ENCODE results near the gene NAA10. TPM values are rescaled to one million over a fixed set of nuclear protein-coding genes. Genes with fewer than 3 reads are reported as not detected.

NAA10 gene
- polyA plus RNA-seq, 2 of the 4 experiments (the other 2 are of a cell fraction), result 63.5 to 230 TPM

- ChIA-PET POLR2A (no interaction called here), CTCF (interaction anchor here (1.9 kb wide), 1 partner anchor 48 kb away, joined by 5 read pairs; no protein-coding TSS in a partner anchor)
- WGBS (ENCODE audit: missing lambda C conversion rate), result 57% methylated on average over 5 of the region's 12 CpGs
- DNase-seq (ENCODE audit: low read depth in 1 of 2, low spot score in 1 of 2) (no peak), FAIRE-seq (no peak), ATAC-seq (no peak)
- TF ChIP-seq, protein P1, sequence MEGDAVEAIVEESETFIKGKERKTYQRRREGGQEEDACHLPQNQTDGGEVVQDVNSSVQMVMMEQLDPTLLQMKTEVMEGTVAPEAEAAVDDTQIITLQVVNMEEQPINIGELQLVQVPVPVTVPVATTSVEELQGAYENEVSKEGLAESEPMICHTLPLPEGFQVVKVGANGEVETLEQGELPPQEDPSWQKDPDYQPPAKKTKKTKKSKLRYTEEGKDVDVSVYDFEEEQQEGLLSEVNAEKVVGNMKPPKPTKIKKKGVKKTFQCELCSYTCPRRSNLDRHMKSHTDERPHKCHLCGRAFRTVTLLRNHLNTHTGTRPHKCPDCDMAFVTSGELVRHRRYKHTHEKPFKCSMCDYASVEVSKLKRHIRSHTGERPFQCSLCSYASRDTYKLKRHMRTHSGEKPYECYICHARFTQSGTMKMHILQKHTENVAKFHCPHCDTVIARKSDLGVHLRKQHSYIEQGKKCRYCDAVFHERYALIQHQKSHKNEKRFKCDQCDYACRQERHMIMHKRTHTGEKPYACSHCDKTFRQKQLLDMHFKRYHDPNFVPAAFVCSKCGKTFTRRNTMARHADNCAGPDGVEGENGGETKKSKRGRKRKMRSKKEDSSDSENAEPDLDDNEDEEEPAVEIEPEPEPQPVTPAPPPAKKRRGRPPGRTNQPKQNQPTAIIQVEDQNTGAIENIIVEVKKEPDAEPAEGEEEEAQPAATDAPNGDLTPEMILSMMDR (IDR thresholded peaks at IDR 0.05), result no peak
- TF ChIP-seq FOXS1 (CRISPR knock-in tag; IDR thresholded peaks at IDR 0.05) (no peak), EHF (CRISPR knock-in tag; IDR thresholded peaks at IDR 0.05) (no peak), KDM5A (IDR thresholded peaks at IDR 0.05) (no peak), BHLHE40 (IDR thresholded peaks at IDR 0.05; ENCODE audit: low read depth, low read length) (no peak), USF2 (IDR thresholded peaks at IDR 0.05) (no peak), POLR2A (IDR thresholded peaks at IDR 0.05; ENCODE audit: low read length) (no peak), KDM1A (IDR thresholded peaks at IDR 0.05; ENCODE audit: low read depth) (no peak), TP53 (CRISPR knock-in tag; IDR thresholded peaks at IDR 0.05) (no peak), NPAS2 (CRISPR knock-in tag; IDR thresholded peaks at IDR 0.05; ENCODE audit: borderline replicate concordance) (no peak), ZSCAN20 (CRISPR knock-in tag; IDR thresholded peaks at IDR 0.05) (no peak), GATA3 (IDR thresholded peaks at IDR 0.05; ENCODE audit: borderline replicate concordance) (no peak), EHMT2 (IDR thresholded peaks at IDR 0.05; ENCODE audit: low read depth) (no peak), RCOR1 (IDR thresholded peaks at IDR 0.05; ENCODE audit: low read depth, low read length) (no peak)
- H3K9me3 ChIP-seq, result no peaks in the 10 kb centered on the region
- H3K27ac ChIP-seq, result no peak overlapping the region
- no peak overlapping the region for H3K4me2 ChIP-seq
- H3K4me3 ChIP-seq, result no peak overlapping the region
- H3K4me1 ChIP-seq, result peaks cover 10% of the 10 kb centered on the region
Observed at GRCh38 chrX:153879741-153880439, 54.9 kb downstream of the NAA10 start.

Small RNAs within 50 kb of the gene (small RNA-seq; reads per million reads assigned to genes)
- gene MIR3202-1, result 0 reads per million in 6 experiments

Other genes with a start within 250 kb of the NAA10 start
- 2.0 and 3.4 TPM in 2 replicates for gene SLC6A8, start 247.1 kb downstream of the NAA10 start, polyA plus RNA-seq (2011; rRNA removed)
- 5.7 to 6.9 TPM (median 6.1 TPM) in 3 replicates for gene SLC6A8, start 247.1 kb downstream of the NAA10 start, polyA plus RNA-seq (2017; fragmentation: RNase III; extraction: RNeasy Plus Mini Kit Qiagen cat#74134 plus additional on column Dnase treatment)
- gene BCAP31, start 210.7 kb downstream of the NAA10 start, polyA plus RNA-seq (2011; rRNA removed), result 217 and 257 TPM in 2 replicates
- gene BCAP31, start 210.7 kb downstream of the NAA10 start, polyA plus RNA-seq (2017; fragmentation: RNase III; extraction: RNeasy Plus Mini Kit Qiagen cat#74134 plus additional on column Dnase treatment), result 335 to 351 TPM (median 349 TPM) in 3 replicates
- 1.7 and 1.8 TPM in 2 replicates for gene ABCD1, start 210.2 kb downstream of the NAA10 start, polyA plus RNA-seq (2011; rRNA removed)
- gene ABCD1, start 210.2 kb downstream of the NAA10 start, polyA plus RNA-seq (2017; fragmentation: RNase III; extraction: RNeasy Plus Mini Kit Qiagen cat#74134 plus additional on column Dnase treatment), result 3.3 to 5.1 TPM (median 3.8 TPM) in 3 replicates
- 1.1 and 1.2 TPM in 2 replicates for gene PLXNB3, start 170.8 kb downstream of the NAA10 start, polyA plus RNA-seq (2011; rRNA removed)
- 2.5 to 3.9 TPM (median 3.1 TPM) in 3 replicates for gene PLXNB3, start 170.8 kb downstream of the NAA10 start, polyA plus RNA-seq (2017; fragmentation: RNase III; extraction: RNeasy Plus Mini Kit Qiagen cat#74134 plus additional on column Dnase treatment)
- gene SRPK3, start 154.0 kb downstream of the NAA10 start, polyA plus RNA-seq (2011; rRNA removed), result not detected in 2 replicates
- 0.03 to 0.08 TPM (median 0.05 TPM) in 3 replicates for gene SRPK3, start 154.0 kb downstream of the NAA10 start, polyA plus RNA-seq (2017; fragmentation: RNase III; extraction: RNeasy Plus Mini Kit Qiagen cat#74134 plus additional on column Dnase treatment)
- gene IDH3G, start 140.7 kb downstream of the NAA10 start, polyA plus RNA-seq (2011; rRNA removed), result 45.6 and 50.7 TPM in 2 replicates
- gene IDH3G, start 140.7 kb downstream of the NAA10 start, polyA plus RNA-seq (2017; fragmentation: RNase III; extraction: RNeasy Plus Mini Kit Qiagen cat#74134 plus additional on column Dnase treatment), result 58.5 to 60.3 TPM (median 59.9 TPM) in 3 replicates
- 212 and 293 TPM in 2 replicates for gene SSR4, start 140.4 kb downstream of the NAA10 start, polyA plus RNA-seq (2011; rRNA removed)
- 347 to 354 TPM (median 352 TPM) in 3 replicates for gene SSR4, start 140.4 kb downstream of the NAA10 start, polyA plus RNA-seq (2017; fragmentation: RNase III; extraction: RNeasy Plus Mini Kit Qiagen cat#74134 plus additional on column Dnase treatment)
- gene PDZD4, start 104.5 kb downstream of the NAA10 start, polyA plus RNA-seq (2011; rRNA removed), result 1.2 and 1.3 TPM in 2 replicates
- gene PDZD4, start 104.5 kb downstream of the NAA10 start, polyA plus RNA-seq (2017; fragmentation: RNase III; extraction: RNeasy Plus Mini Kit Qiagen cat#74134 plus additional on column Dnase treatment), result 2.3 to 3.0 TPM (median 2.4 TPM) in 3 replicates
- 1.9 and 3.1 TPM in 2 replicates for gene L1CAM, start 48.9 kb downstream of the NAA10 start, polyA plus RNA-seq (2011; rRNA removed)
- 12.8 to 14.2 TPM (median 13.3 TPM) in 3 replicates for gene L1CAM, start 48.9 kb downstream of the NAA10 start, polyA plus RNA-seq (2017; fragmentation: RNase III; extraction: RNeasy Plus Mini Kit Qiagen cat#74134 plus additional on column Dnase treatment)
- not detected in 2 replicates for gene AVPR2, start 30.4 kb downstream of the NAA10 start, polyA plus RNA-seq (2011; rRNA removed)
- gene AVPR2, start 30.4 kb downstream of the NAA10 start, polyA plus RNA-seq (2017; fragmentation: RNase III; extraction: RNeasy Plus Mini Kit Qiagen cat#74134 plus additional on column Dnase treatment), result 0.05 TPM in 1 of 3 replicates, not detected in the others
- 0.78 and 0.95 TPM in 2 replicates for gene ARHGAP4, start 8.8 kb downstream of the NAA10 start, polyA plus RNA-seq (2011; rRNA removed)
- 0.98 to 2.3 TPM (median 1.1 TPM) in 3 replicates for gene ARHGAP4, start 8.8 kb downstream of the NAA10 start, polyA plus RNA-seq (2017; fragmentation: RNase III; extraction: RNeasy Plus Mini Kit Qiagen cat#74134 plus additional on column Dnase treatment)
- gene RENBP, start 9.6 kb upstream of the NAA10 start, polyA plus RNA-seq (2011; rRNA removed), result not detected in 2 replicates
- not detected in 3 replicates for gene RENBP, start 9.6 kb upstream of the NAA10 start, polyA plus RNA-seq (2017; fragmentation: RNase III; extraction: RNeasy Plus Mini Kit Qiagen cat#74134 plus additional on column Dnase treatment)
- gene HCFC1, start 36.8 kb upstream of the NAA10 start, polyA plus RNA-seq (2011; rRNA removed), result 4.4 and 11.9 TPM in 2 replicates
- 31.0 to 33.3 TPM (median 32.9 TPM) in 3 replicates for gene HCFC1, start 36.8 kb upstream of the NAA10 start, polyA plus RNA-seq (2017; fragmentation: RNase III; extraction: RNeasy Plus Mini Kit Qiagen cat#74134 plus additional on column Dnase treatment)
- 10.6 and 13.2 TPM in 2 replicates for gene TMEM187, start 37.7 kb upstream of the NAA10 start, polyA plus RNA-seq (2011; rRNA removed)
- 7.0 to 8.8 TPM (median 7.8 TPM) in 3 replicates for gene TMEM187, start 37.7 kb upstream of the NAA10 start, polyA plus RNA-seq (2017; fragmentation: RNase III; extraction: RNeasy Plus Mini Kit Qiagen cat#74134 plus additional on column Dnase treatment)
- 73.1 and 73.6 TPM in 2 replicates for gene IRAK1, start 84.9 kb upstream of the NAA10 start, polyA plus RNA-seq (2011; rRNA removed)
- gene IRAK1, start 84.9 kb upstream of the NAA10 start, polyA plus RNA-seq (2017; fragmentation: RNase III; extraction: RNeasy Plus Mini Kit Qiagen cat#74134 plus additional on column Dnase treatment), result 177 to 191 TPM (median 179 TPM) in 3 replicates
- 16.6 and 17.7 TPM in 2 replicates for gene MECP2, start 162.7 kb upstream of the NAA10 start, polyA plus RNA-seq (2011; rRNA removed)
- gene MECP2, start 162.7 kb upstream of the NAA10 start, polyA plus RNA-seq (2017; fragmentation: RNase III; extraction: RNeasy Plus Mini Kit Qiagen cat#74134 plus additional on column Dnase treatment), result 16.5 to 19.2 TPM (median 17.9 TPM) in 3 replicates
- gene OPN1LW, start 209.2 kb upstream of the NAA10 start, polyA plus RNA-seq (2011; rRNA removed), result not detected in 2 replicates
- not detected in 3 replicates for gene OPN1LW, start 209.2 kb upstream of the NAA10 start, polyA plus RNA-seq (2017; fragmentation: RNase III; extraction: RNeasy Plus Mini Kit Qiagen cat#74134 plus additional on column Dnase treatment)
- not detected in 2 replicates for gene OPN1MW, start 247.6 kb upstream of the NAA10 start, polyA plus RNA-seq (2011; rRNA removed)
- gene OPN1MW, start 247.6 kb upstream of the NAA10 start, polyA plus RNA-seq (2017; fragmentation: RNase III; extraction: RNeasy Plus Mini Kit Qiagen cat#74134 plus additional on column Dnase treatment), result not detected in 3 replicates

All from A549 (cell line).